Neural progenitor cell (in vitro differentiated cells): Measurements from ENCODE around the gene ECSIT.

Source experiments
- CTCF ChIP-seq: fragments of 200-600 bp; sonication (generic); IDR thresholded peaks from 2 replicates; pipeline ENCODE4 v1.5.1; 2017; ENCODE audit warnings: antibody characterized with exemption, mild to moderate bottlenecking
- EZH2 ChIP-seq: fragments of 200-600 bp; sonication (generic); IDR thresholded peaks from 2 replicates; pipeline ENCODE4 v1.6.1; 2017; ENCODE audit warnings: antibody characterized with exemption, mild to moderate bottlenecking, moderate library complexity
- EZH2phosphoT487 ChIP-seq: fragments of 200-600 bp; sonication (generic); IDR thresholded peaks from 2 replicates; pipeline ENCODE4 v1.6.1; 2017; ENCODE audit warnings: antibody characterized with exemption

- TF ChIP-seq CTCF: no peak
- TF ChIP-seq EZH2: no peak
- no peak for TF ChIP-seq EZH2phosphoT487
Measured at GRCh38 chr19:11473725-11474124, 55.2 kb downstream of the ECSIT start.
